HL-60 (cell line): ENCODE measurements around the gene MAP3K20.

ENCODE experiments used
- POLR2AphosphoS5 ChIP-seq: IDR thresholded peaks from 2 replicates; pipeline ENCODE4 v1.6.1; 2012; ENCODE audit warnings: low read depth
- SPI1 ChIP-seq: IDR thresholded peaks from 2 replicates; pipeline ENCODE4 v1.6.1; 2012; ENCODE audit warnings: low read depth, mild to moderate bottlenecking, borderline replicate concordance
- TF ChIP-seq, protein P1 (sequence below): IDR thresholded peaks from one replicate; pipeline ENCODE4 v1.5.1; 2011; ENCODE audit warnings: low read length, control low read depth, inconsistent platforms; ENCODE audit not compliant: insufficient read depth

DNA sequence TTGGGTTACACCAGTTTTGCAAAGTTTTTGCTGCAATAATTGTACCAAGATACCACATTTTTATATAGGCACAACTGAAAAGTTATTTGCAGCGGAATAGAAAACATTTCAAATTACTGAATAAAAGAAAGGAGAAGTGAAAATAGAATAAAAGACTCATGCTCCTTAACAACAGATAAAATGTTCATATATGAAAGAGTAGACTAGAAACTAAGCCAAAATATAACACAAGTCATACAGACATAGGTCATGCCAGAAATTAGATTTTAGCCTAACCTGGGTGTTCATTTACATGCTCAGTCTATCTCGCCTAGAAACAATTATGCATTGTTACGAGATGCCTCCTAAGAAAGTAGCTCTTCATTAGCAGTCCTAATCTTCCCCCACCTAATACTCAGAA is 16.4 kb upstream of the MAP3K20 start:
- TF ChIP-seq, protein P1, sequence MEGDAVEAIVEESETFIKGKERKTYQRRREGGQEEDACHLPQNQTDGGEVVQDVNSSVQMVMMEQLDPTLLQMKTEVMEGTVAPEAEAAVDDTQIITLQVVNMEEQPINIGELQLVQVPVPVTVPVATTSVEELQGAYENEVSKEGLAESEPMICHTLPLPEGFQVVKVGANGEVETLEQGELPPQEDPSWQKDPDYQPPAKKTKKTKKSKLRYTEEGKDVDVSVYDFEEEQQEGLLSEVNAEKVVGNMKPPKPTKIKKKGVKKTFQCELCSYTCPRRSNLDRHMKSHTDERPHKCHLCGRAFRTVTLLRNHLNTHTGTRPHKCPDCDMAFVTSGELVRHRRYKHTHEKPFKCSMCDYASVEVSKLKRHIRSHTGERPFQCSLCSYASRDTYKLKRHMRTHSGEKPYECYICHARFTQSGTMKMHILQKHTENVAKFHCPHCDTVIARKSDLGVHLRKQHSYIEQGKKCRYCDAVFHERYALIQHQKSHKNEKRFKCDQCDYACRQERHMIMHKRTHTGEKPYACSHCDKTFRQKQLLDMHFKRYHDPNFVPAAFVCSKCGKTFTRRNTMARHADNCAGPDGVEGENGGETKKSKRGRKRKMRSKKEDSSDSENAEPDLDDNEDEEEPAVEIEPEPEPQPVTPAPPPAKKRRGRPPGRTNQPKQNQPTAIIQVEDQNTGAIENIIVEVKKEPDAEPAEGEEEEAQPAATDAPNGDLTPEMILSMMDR = no peak
- TF ChIP-seq SPI1 = no peak
- no peak for TF ChIP-seq POLR2AphosphoS5
